ENCODE data around the gene SLC48A1. TPM values are rescaled to one million over a fixed set of nuclear protein-coding genes. Genes with fewer than 3 reads are reported as not detected.

Gene SLC48A1
- polyA plus RNA-seq, 1 donor, result 11.8 TPM

DNA sequence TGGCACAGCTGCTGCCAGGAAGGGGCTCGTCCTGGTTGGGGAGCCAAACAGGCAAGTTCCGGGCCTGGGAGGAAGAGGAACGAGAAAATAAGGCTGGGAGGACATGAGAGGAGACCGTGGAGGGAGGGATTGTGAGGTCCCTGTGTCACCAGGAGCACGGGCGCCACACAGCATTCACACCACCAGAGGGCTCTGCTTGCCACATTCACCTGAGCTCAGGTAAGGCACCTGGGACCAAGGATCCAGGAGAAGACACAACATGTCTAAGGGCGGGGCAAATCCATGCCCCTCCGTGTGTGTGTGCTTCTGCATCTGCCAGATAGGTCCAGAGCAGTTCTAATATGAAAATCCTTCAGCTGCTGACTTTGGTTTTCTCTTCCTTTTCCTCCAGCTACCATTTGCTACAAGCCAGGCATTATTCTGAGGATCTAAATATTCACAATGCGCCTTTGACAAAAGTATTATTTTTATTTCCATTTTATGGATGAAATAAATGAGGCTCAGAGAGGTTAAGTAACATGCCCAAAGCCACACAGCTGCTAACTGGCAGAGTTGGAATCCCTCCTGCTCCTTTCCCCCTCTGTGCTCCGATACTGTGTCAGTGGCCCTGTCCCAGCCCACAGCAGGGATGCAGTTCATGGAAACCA lies 28.9 kb upstream of the SLC48A1 start:
- Histone ChIP-seq H3K9me3 (ENCODE audit: control insufficient read depth, low read depth, low read length) (no peaks in the 10 kb centered on the region), H3K4me1 (ENCODE audit: control insufficient read depth, insufficient read depth, low read length) (peaks cover 8% of the 10 kb centered on the region), H3K27ac (ENCODE audit: low read length) (no peak overlapping the region), H3K36me3 (ENCODE audit: control insufficient read depth, insufficient read depth, low read length) (no peaks in the 10 kb centered on the region), H3K4me3 (ENCODE audit: low read length) (no peak overlapping the region), H3K27me3 (ENCODE audit: control insufficient read depth, insufficient read depth, low read length) (no peaks in the 10 kb centered on the region)
- DNase-seq, result peak; percentile 65 to 69
- WGBS (ENCODE audit: insufficient coverage, low lambda C conversion rate), result no CpG with 5 or more reads among the region's 10 CpGs

- Histone ChIP-seq H3K36me3 (ENCODE audit: control insufficient read depth, insufficient read depth, low read length) (no peaks in the 10 kb centered on the region), H3K9me3 (ENCODE audit: control insufficient read depth, low read depth, low read length) (no peaks in the 10 kb centered on the region), H3K4me3 (ENCODE audit: low read length) (no peak overlapping the region), H3K27me3 (ENCODE audit: control insufficient read depth, insufficient read depth, low read length) (no peaks in the 10 kb centered on the region), H3K27ac (ENCODE audit: low read length) (no peak overlapping the region), H3K4me1 (ENCODE audit: control insufficient read depth, insufficient read depth, low read length) (peaks cover 8% of the 10 kb centered on the region)
- DNase-seq, result no peak
- WGBS (ENCODE audit: insufficient coverage, low lambda C conversion rate), result no CpG with 5 or more reads among the region's 8 CpGs
Measured at GRCh38 chr12:47744778-47745436, 28.1 kb upstream of the SLC48A1 start.

GRCh38 chr12:47745485-47746041 lies 27.5 kb upstream of the SLC48A1 start:
- 100% methylated on average over 1 of the region's 16 CpGs for WGBS (ENCODE audit: insufficient coverage, low lambda C conversion rate)
- Histone ChIP-seq H3K4me1 (ENCODE audit: control insufficient read depth, insufficient read depth, low read length) (peaks cover 8% of the 10 kb centered on the region), H3K4me3 (ENCODE audit: low read length) (no peak overlapping the region), H3K27ac (ENCODE audit: low read length) (no peak overlapping the region), H3K36me3 (ENCODE audit: control insufficient read depth, insufficient read depth, low read length) (no peaks in the 10 kb centered on the region), H3K9me3 (ENCODE audit: control insufficient read depth, low read depth, low read length) (no peaks in the 10 kb centered on the region), H3K27me3 (ENCODE audit: control insufficient read depth, insufficient read depth, low read length) (no peaks in the 10 kb centered on the region)
- no peak for DNase-seq

DNA sequence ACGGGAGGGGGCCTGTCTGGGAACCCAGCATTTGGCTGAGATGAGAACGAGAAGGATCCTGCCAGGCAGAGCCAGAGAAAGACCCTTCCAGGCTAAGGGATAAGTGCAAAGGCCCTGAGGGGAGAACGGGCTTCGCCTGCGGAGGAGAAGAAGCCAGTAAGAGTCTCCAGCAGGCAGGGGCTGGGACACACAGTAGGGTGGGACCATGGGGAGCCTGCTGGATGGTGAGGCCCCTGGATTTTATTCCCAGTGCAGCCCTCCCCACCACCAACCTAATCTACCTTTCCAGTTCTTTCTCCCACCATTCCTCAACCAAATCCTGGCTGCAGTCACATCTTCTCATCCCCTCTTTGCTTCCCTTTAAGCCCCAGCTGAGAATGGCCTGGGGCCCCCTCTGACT lies 27.0 kb upstream of the SLC48A1 start:
- Histone ChIP-seq H3K9me3 (ENCODE audit: control insufficient read depth, low read depth, low read length) (no peaks in the 10 kb centered on the region), H3K36me3 (ENCODE audit: control insufficient read depth, insufficient read depth, low read length) (no peaks in the 10 kb centered on the region), H3K27ac (ENCODE audit: low read length) (no peak overlapping the region), H3K27me3 (ENCODE audit: control insufficient read depth, insufficient read depth, low read length) (no peaks in the 10 kb centered on the region), H3K4me1 (ENCODE audit: control insufficient read depth, insufficient read depth, low read length) (peaks cover 8% of the 10 kb centered on the region), H3K4me3 (ENCODE audit: low read length) (no peak overlapping the region)
- no peak for DNase-seq
- WGBS (ENCODE audit: insufficient coverage, low lambda C conversion rate), result no CpG with 5 or more reads among the region's 5 CpGs

DNA sequence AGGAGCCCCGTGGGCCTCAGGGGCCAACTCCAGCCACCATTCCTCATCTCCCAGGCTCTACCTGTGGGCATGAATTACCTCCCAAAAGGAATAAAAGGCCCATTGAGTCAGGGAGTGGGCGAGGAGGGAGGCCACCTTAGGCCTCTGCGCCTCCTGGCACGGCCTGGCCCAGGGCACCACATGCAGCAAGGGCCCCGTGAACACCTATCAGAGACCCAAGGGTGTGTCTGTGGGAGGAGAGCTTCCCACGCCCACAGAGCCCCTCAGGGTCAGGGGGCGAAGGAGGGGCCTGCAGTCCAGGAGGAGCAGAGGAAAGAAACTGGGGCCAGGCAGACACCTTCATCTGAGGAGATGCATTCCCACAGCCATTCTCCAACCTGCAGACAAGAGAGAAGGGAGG lies 26.5 kb upstream of the SLC48A1 start:
- no CpG with 5 or more reads among the region's 7 CpGs for WGBS (ENCODE audit: insufficient coverage, low lambda C conversion rate)
- Histone ChIP-seq H3K27me3 (ENCODE audit: control insufficient read depth, insufficient read depth, low read length) (no peaks in the 10 kb centered on the region), H3K27ac (ENCODE audit: low read length) (no peak overlapping the region), H3K4me1 (ENCODE audit: control insufficient read depth, insufficient read depth, low read length) (peaks cover 8% of the 10 kb centered on the region), H3K9me3 (ENCODE audit: control insufficient read depth, low read depth, low read length) (no peaks in the 10 kb centered on the region), H3K36me3 (ENCODE audit: control insufficient read depth, insufficient read depth, low read length) (no peaks in the 10 kb centered on the region), H3K4me3 (ENCODE audit: low read length) (no peak overlapping the region)
- no peak for DNase-seq

GRCh38 chr12:47747126-47747525 lies 25.9 kb upstream of the SLC48A1 start:
- no peaks in the 10 kb centered on the region for H3K9me3 ChIP-seq (ENCODE audit: control insufficient read depth, low read depth, low read length)
- no peaks in the 10 kb centered on the region for H3K27me3 ChIP-seq (ENCODE audit: control insufficient read depth, insufficient read depth, low read length)
- DNase-seq, result no peak
- WGBS (ENCODE audit: insufficient coverage, low lambda C conversion rate), result no CpG with 5 or more reads among the region's 4 CpGs
- H3K4me3 ChIP-seq (ENCODE audit: low read length), result no peak overlapping the region
- peaks cover 8% of the 10 kb centered on the region for H3K4me1 ChIP-seq (ENCODE audit: control insufficient read depth, insufficient read depth, low read length)
- H3K36me3 ChIP-seq (ENCODE audit: control insufficient read depth, insufficient read depth, low read length), result no peaks in the 10 kb centered on the region
- no peak overlapping the region for H3K27ac ChIP-seq (ENCODE audit: low read length)

- H3K27ac ChIP-seq (ENCODE audit: low read length), result no peak overlapping the region
- no peak overlapping the region for H3K4me3 ChIP-seq (ENCODE audit: low read length)
- H3K4me1 ChIP-seq (ENCODE audit: control insufficient read depth, insufficient read depth, low read length), result peaks cover 8% of the 10 kb centered on the region
- H3K9me3 ChIP-seq (ENCODE audit: control insufficient read depth, low read depth, low read length), result no peaks in the 10 kb centered on the region
- H3K36me3 ChIP-seq (ENCODE audit: control insufficient read depth, insufficient read depth, low read length), result no peaks in the 10 kb centered on the region
- DNase-seq, result no peak
- 100% methylated on average over 1 of the region's 14 CpGs for WGBS (ENCODE audit: insufficient coverage, low lambda C conversion rate)
- H3K27me3 ChIP-seq (ENCODE audit: control insufficient read depth, insufficient read depth, low read length), result no peaks in the 10 kb centered on the region
Measured at GRCh38 chr12:47747596-47748506, 25.2 kb upstream of the SLC48A1 start.

DNA sequence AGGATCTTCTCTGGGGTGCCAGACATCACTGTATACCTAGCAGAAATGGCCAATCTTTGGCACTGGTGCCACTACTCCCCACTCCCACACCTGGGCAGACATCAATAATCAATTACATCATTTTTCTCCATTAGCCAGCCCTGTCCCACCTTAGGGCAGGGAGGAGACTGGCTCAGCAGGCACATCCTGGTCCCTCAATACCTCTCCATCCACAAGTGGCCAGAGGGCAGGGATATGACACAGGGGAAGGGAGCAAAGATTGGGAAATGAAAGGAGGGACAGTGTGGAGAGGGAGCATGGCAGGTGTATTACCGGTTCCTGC lies 24.6 kb upstream of the SLC48A1 start:
- H3K27me3 ChIP-seq (ENCODE audit: control insufficient read depth, insufficient read depth, low read length), result no peaks in the 10 kb centered on the region
- no peaks in the 10 kb centered on the region for H3K9me3 ChIP-seq (ENCODE audit: control insufficient read depth, low read depth, low read length)
- DNase-seq, result no peak
- no peaks in the 10 kb centered on the region for H3K36me3 ChIP-seq (ENCODE audit: control insufficient read depth, insufficient read depth, low read length)
- H3K27ac ChIP-seq (ENCODE audit: low read length), result no peak overlapping the region
- WGBS (ENCODE audit: insufficient coverage, low lambda C conversion rate), result no CpG with 5 or more reads among the region's 1 CpG
- no peak overlapping the region for H3K4me3 ChIP-seq (ENCODE audit: low read length)
- peaks cover 8% of the 10 kb centered on the region for H3K4me1 ChIP-seq (ENCODE audit: control insufficient read depth, insufficient read depth, low read length)

GRCh38 chr12:47748899-47749298 lies 24.1 kb upstream of the SLC48A1 start:
- no peaks in the 10 kb centered on the region for H3K9me3 ChIP-seq (ENCODE audit: control insufficient read depth, low read depth, low read length)
- no peaks in the 10 kb centered on the region for H3K36me3 ChIP-seq (ENCODE audit: control insufficient read depth, insufficient read depth, low read length)
- H3K4me3 ChIP-seq (ENCODE audit: low read length), result no peak overlapping the region
- peaks cover 8% of the 10 kb centered on the region for H3K4me1 ChIP-seq (ENCODE audit: control insufficient read depth, insufficient read depth, low read length)
- H3K27ac ChIP-seq (ENCODE audit: low read length), result no peak overlapping the region
- no peaks in the 10 kb centered on the region for H3K27me3 ChIP-seq (ENCODE audit: control insufficient read depth, insufficient read depth, low read length)
- DNase-seq, result no peak
- WGBS (ENCODE audit: insufficient coverage, low lambda C conversion rate), result no CpG with 5 or more reads among the region's 3 CpGs

- H3K4me3 ChIP-seq (ENCODE audit: low read length), result no peak overlapping the region
- WGBS (ENCODE audit: insufficient coverage, low lambda C conversion rate), result no CpG with 5 or more reads among the region's 10 CpGs
- no peak for DNase-seq
- no peaks in the 10 kb centered on the region for H3K36me3 ChIP-seq (ENCODE audit: control insufficient read depth, insufficient read depth, low read length)
- no peaks in the 10 kb centered on the region for H3K9me3 ChIP-seq (ENCODE audit: control insufficient read depth, low read depth, low read length)
- no peak overlapping the region for H3K27ac ChIP-seq (ENCODE audit: low read length)
- H3K27me3 ChIP-seq (ENCODE audit: control insufficient read depth, insufficient read depth, low read length), result no peaks in the 10 kb centered on the region
- peaks cover 8% of the 10 kb centered on the region for H3K4me1 ChIP-seq (ENCODE audit: control insufficient read depth, insufficient read depth, low read length)
Measured at GRCh38 chr12:47750229-47750798, 22.7 kb upstream of the SLC48A1 start.
